Spleen (tissue), 11 donors: Measurements from ENCODE around the gene PFDN5. TPM values are rescaled to one million over a fixed set of nuclear protein-coding genes. Genes with fewer than 3 reads are reported as not detected.

Experiments used
- DNase-seq: peaks from one replicate; pipeline ENCODE4 v3.0.0-alpha.2; 2020
- H3K27ac ChIP-seq, 8 donors: fragments of 200-600 bp; sonication (generic) in 7 of 8; 1 replicate in 4 of 8; 2 replicates in 4 of 8; pipeline versions ENCODE4 v1.5.0 to v1.8.0; 2016 to 2021; ENCODE audit warnings: inconsistent platforms in 4 of 8, mild to moderate bottlenecking in 4 of 8, moderate library complexity in 1 of 8
- H3K27me3 ChIP-seq, 7 donors: fragments of 200-600 bp; sonication (generic) in 6 of 7; replicated peaks in 1 of 7; 1 replicate in 4 of 7; 2 replicates in 3 of 7; pipeline versions ENCODE4 v1.5.0 to v1.8.0; 2016 to 2021; ENCODE audit warnings: inconsistent platforms in 3 of 7, mild to moderate bottlenecking in 1 of 7
- H3K36me3 ChIP-seq, 6 donors: fragments of 200-600 bp; sonication (generic) in 5 of 6; 1 replicate in 4 of 6; 2 replicates in 2 of 6; pipeline versions ENCODE4 v1.5.0 to v1.8.0; 2016 to 2021; ENCODE audit warnings: inconsistent platforms in 2 of 6
- H3K4me1 ChIP-seq, 6 donors: fragments of 200-600 bp; sonication (generic) in 5 of 6; 1 replicate in 3 of 6; 2 replicates in 3 of 6; pipeline versions ENCODE4 v1.5.0 to v1.8.0; 2016 to 2021; ENCODE audit warnings: inconsistent platforms in 3 of 6
- H3K4me3 ChIP-seq, 8 donors: fragments of 200-600 bp; sonication (generic) in 7 of 8; 1 replicate in 4 of 8; 2 replicates in 4 of 8; pipeline versions ENCODE4 v1.5.0 to v1.8.0; 2016 to 2021; ENCODE audit warnings: inconsistent platforms in 4 of 8, mild to moderate bottlenecking in 4 of 8, moderate library complexity in 2 of 8
- H3K9me3 ChIP-seq, 8 donors: fragments of 200-600 bp; sonication (generic) in 7 of 8; 1 replicate in 4 of 8; 2 replicates in 4 of 8; pipeline versions ENCODE4 v1.5.0 to v1.8.0; 2016 to 2021; ENCODE audit warnings: inconsistent platforms in 4 of 8
- CTCF ChIP-seq, 11 experiments: fragments of 200-600 bp in 7 of 11; fragments of 450-650 bp in 4 of 11; sonication (generic) in 4 of 11; IDR thresholded peaks in 8 of 11; conservative IDR thresholded peaks in 3 of 11; 1 replicate in 7 of 11; 2 replicates in 4 of 11; pipeline versions ENCODE4 v1.4.0 to v1.8.0; 2016 to 2021; ENCODE audit warnings: antibody characterized with exemption in 11 of 11, inconsistent platforms in 4 of 11, mild to moderate bottlenecking in 1 of 11
- POLR2A ChIP-seq, 3 donors: fragments of 450-650 bp; IDR thresholded peaks; one replicate each; pipeline ENCODE4 v1.5.1; 2017; ENCODE audit warnings: antibody characterized with exemption in 3 of 3, mild to moderate bottlenecking in 1 of 3
- POLR2AphosphoS5 ChIP-seq, 3 donors: sonication (generic); formaldehyde crosslinking; IDR thresholded peaks; one replicate each; pipeline ENCODE4 v1.5.1; 2017; ENCODE audit warnings: antibody characterized with exemption in 3 of 3
- WGBS, 5 donors: extraction: QIAGEN DNeasy Blood & Tissue Kit in 3 of 5; methylation state at CpG; one replicate each; pipeline versions ENCODE4 v1.1.5 to v1.1.7; 2013 to 2018; 5-methylcytosine and 5-hydroxymethylcytosine counted together
- intact Hi-C: fragments of 100-400 bp; cut with DNase I; formaldehyde crosslinking; loops from one replicate; pipeline ENCODE4 v1.15.0; 2023; ENCODE audit warnings: low total_unique reads
- polyA plus RNA-seq, 3 donors: library from polyadenylated mRNA; stranded (reverse); fragments of 200-250 nt; gene quantifications; one replicate each; pipeline ENCODE4 v1.2.1, GENCODE V29; 2013
- total RNA-seq, 7 donors: library from RNA; depleted of rRNA in 3 of 7; stranded (reverse); fragments of >200 nt in 3 of 7; fragmentation: NEBNext Ultra II Directional in 4 of 7; extraction: Animal tissue kit (Norgen Biotek cat#: 25700) in 4 of 7; gene quantifications; one replicate each; pipeline versions ENCODE4 v1.1.0 to v1.2.1, GENCODE V29; 2016 to 2021
- donor health status: healthy with polysubstance abuse.
- donor health status: DM: no; HTN: no; CAD: no; lungs with moderate emphysema.
- donor health status: DM: no; HTN: no; CAD: no.
- donor health status: Bipolar disorder and iron deficiency.
- donor health status: healthy.
- donor health status: DM: no; HTN: no; CAD: no.
- donor health status: DM: yes; HTN: yes; CAD: no.

PFDN5 gene
- total and polyA plus RNA-seq, 10 donors, result 399 to 2,525 (median 730) TPM

- Histone ChIP-seq H3K27ac (no peak overlapping the region), H3K36me3 (peaks cover 0 to 81% (median 0%) of the 10 kb centered on the region in 6 donors), H3K9me3 (no peaks in the 10 kb centered on the region), H3K4me3 (no peak overlapping the region), H3K4me1 (peaks cover 0 to 12% (median 0%) of the 10 kb centered on the region in 6 donors), H3K27me3 (no peaks in the 10 kb centered on the region)
- WGBS, 5 donors, result 85 to 100% (median 90%) methylated on average over 2 to 3 of the region's 3 CpGs
- intact Hi-C loops, result no loop called here
- no peak for DNase-seq
- TF ChIP-seq POLR2A (IDR thresholded peaks at IDR 0.05), result no peak
- TF ChIP-seq POLR2AphosphoS5 (IDR thresholded peaks at IDR 0.05), result no peak
- no peak for TF ChIP-seq CTCF (IDR thresholded peaks at IDR 0.05 in 8 of 11, conservative IDR thresholded peaks at IDR 0.05 in 3 of 11)
Observed at GRCh38 chr12:53279283-53279869, 16.0 kb upstream of the PFDN5 start.

- no peaks in the 10 kb centered on the region for H3K9me3 ChIP-seq
- intact Hi-C loops, result no loop called here
- no peaks in the 10 kb centered on the region for H3K27me3 ChIP-seq
- H3K4me3 ChIP-seq, result no peak overlapping the region
- WGBS, 5 donors, result 71 to 94% (median 84%) methylated on average over 7 to 9 of the region's 9 CpGs
- H3K4me1 ChIP-seq, result peaks cover 0 to 12% (median 0%) of the 10 kb centered on the region in 6 donors
- H3K36me3 ChIP-seq, result peaks cover 0 to 76% (median 0%) of the 10 kb centered on the region in 6 donors
- no peak overlapping the region for H3K27ac ChIP-seq
- TF ChIP-seq CTCF (IDR thresholded peaks at IDR 0.05 in 8 of 11, conservative IDR thresholded peaks at IDR 0.05 in 3 of 11), result no peak
- TF ChIP-seq POLR2A (IDR thresholded peaks at IDR 0.05), result no peak
- TF ChIP-seq POLR2AphosphoS5 (IDR thresholded peaks at IDR 0.05), result no peak
- no peak for DNase-seq
Observed at GRCh38 chr12:53279888-53280498, 15.3 kb upstream of the PFDN5 start.

- 91 to 98% (median 93%) methylated on average over 6 to 9 of the region's 9 CpGs for WGBS, 5 donors
- Histone ChIP-seq H3K27ac (peak overlapping the region in 1 of 8 donors; percentile 65), H3K4me3 (no peak overlapping the region), H3K36me3 (peaks cover 0 to 74% (median 0%) of the 10 kb centered on the region in 6 donors), H3K27me3 (no peaks in the 10 kb centered on the region), H3K4me1 (peaks cover 0 to 31% (median 7%) of the 10 kb centered on the region in 6 donors), H3K9me3 (no peaks in the 10 kb centered on the region)
- no peak for TF ChIP-seq CTCF (IDR thresholded peaks at IDR 0.05 in 8 of 11, conservative IDR thresholded peaks at IDR 0.05 in 3 of 11)
- no peak for TF ChIP-seq POLR2A (IDR thresholded peaks at IDR 0.05)
- no peak for TF ChIP-seq POLR2AphosphoS5 (IDR thresholded peaks at IDR 0.05)
- intact Hi-C loops, result loop anchor here (2.0 kb wide), 1 partner anchor 74 kb away; no protein-coding TSS in a partner anchor
- DNase-seq, result no peak
Observed at GRCh38 chr12:53286448-53286847, 8.9 kb upstream of the PFDN5 start.

- no peak overlapping the region for H3K4me3 ChIP-seq
- H3K9me3 ChIP-seq, result no peaks in the 10 kb centered on the region
- WGBS, 5 donors, result 73 to 89% (median 83%) methylated on average over 8 to 11 of the region's 11 CpGs
- TF ChIP-seq POLR2AphosphoS5 (IDR thresholded peaks at IDR 0.05), result no peak
- TF ChIP-seq CTCF (IDR thresholded peaks at IDR 0.05 in 8 of 11, conservative IDR thresholded peaks at IDR 0.05 in 3 of 11), result peak; percentile 66 to 88 (median 78)
- H3K36me3 ChIP-seq, result peaks cover 0 to 74% (median 0%) of the 10 kb centered on the region in 6 donors
- DNase-seq, result peak; percentile 91
- intact Hi-C loops, result loop anchor here (2.0 kb wide), 1 partner anchor 75 kb away; no protein-coding TSS in a partner anchor
- H3K27ac ChIP-seq, result no peak overlapping the region
- peaks cover 0 to 28% (median 6%) of the 10 kb centered on the region in 6 donors for H3K4me1 ChIP-seq
- H3K27me3 ChIP-seq, result no peaks in the 10 kb centered on the region
Observed at GRCh38 chr12:53287741-53288216, 7.6 kb upstream of the PFDN5 start.
